Psoas muscle (tissue), 8 donors: ENCODE results near the gene LYPLA2. TPM values are rescaled to one million over a fixed set of nuclear protein-coding genes. Genes with fewer than 3 reads are reported as not detected.

Experiments
- ATAC-seq, 4 donors: fragments of 200-7000 bp; cut with Tn5 transposase; one replicate each; pipeline ENCODE4 v1.9.1; 2020; ENCODE audit warnings: moderate library complexity in 3 of 4, mild to moderate bottlenecking in 2 of 4
- DNase-seq, 2 donors: peaks; one replicate each; pipeline ENCODE4 v3.0.0-alpha.2; 2020
- H3K27ac ChIP-seq: fragments of 200-600 bp; one replicate; pipeline ENCODE4 v1.8.0; 2022
- H3K27me3 ChIP-seq, 3 donors: fragments of 200-600 bp in 1 of 3; one replicate each; pipeline versions ENCODE4 v1.6.1 to v1.8.0; 2013 to 2022; ENCODE audit warnings: low read length in 2 of 3, mild to moderate bottlenecking in 2 of 3, moderate library complexity in 1 of 3; ENCODE audit not compliant: insufficient read depth in 3 of 3
- H3K36me3 ChIP-seq, 2 donors: fragments of 200-600 bp in 1 of 2; one replicate each; pipeline versions ENCODE4 v1.6.1 to v1.8.0; 2013 to 2022; ENCODE audit warnings: low read depth in 1 of 2, mild to moderate bottlenecking in 1 of 2, moderate library complexity in 1 of 2; ENCODE audit not compliant: insufficient read depth in 1 of 2
- H3K4me1 ChIP-seq: fragments of 200-600 bp; one replicate; pipeline ENCODE4 v1.8.0; 2022
- H3K4me3 ChIP-seq: fragments of 200-600 bp; one replicate; pipeline ENCODE4 v1.8.0; 2022; ENCODE audit warnings: mild to moderate bottlenecking
- H3K9me3 ChIP-seq: fragments of 200-600 bp; one replicate; pipeline ENCODE4 v1.8.0; 2022
- CTCF ChIP-seq: fragments of 200-600 bp; IDR thresholded peaks from one replicate; pipeline ENCODE4 v1.8.0; 2022; ENCODE audit warnings: antibody characterized with exemption
- WGBS, 3 donors: extraction: QIAGEN DNeasy Blood & Tissue Kit; methylation state at CpG; one replicate each; pipeline versions ENCODE4 v1.1.6 to v1.1.7; 2013; 5-methylcytosine and 5-hydroxymethylcytosine counted together
- intact Hi-C, 2 donors: fragments of 100-400 bp; cut with DNase I; formaldehyde crosslinking; loops; one replicate each; pipeline versions ENCODE4 v1.11.0 to v1.14.2; 2022
- polyA plus RNA-seq, 3 donors: library from polyadenylated mRNA; stranded (reverse); fragments of 200-250 nt; gene quantifications; one replicate each; pipeline ENCODE4 v1.2.3, GENCODE V29; 2013
- total RNA-seq, 4 donors: library from RNA; stranded (reverse); fragmentation: NEBNext Ultra II Directional in 2 of 4; extraction: Animal tissue kit (Norgen Biotek cat#: 25700) in 2 of 4; gene quantifications; one replicate each; pipeline versions ENCODE4 v1.2.1 to v1.2.4, GENCODE V29; 2021 to 2023
- donor health status: healthy with polysubstance abuse.
- donor health status: DM: no; HTN: no; CAD: no; lungs with moderate emphysema.
- donor health status: Bipolar disorder and iron deficiency.
- donor health status: healthy.
- donor health status: DM: yes; HTN: yes; CAD: no.
- donor health status: DM: no; HTN: no; CAD: no.
- donor health status: DM: no; HTN: no; CAD: no.
- donor health status: DM: yes; HTN: yes; CAD: no.

The LYPLA2 gene
- total and polyA plus RNA-seq, 7 donors = 24.0 to 97.6 (median 35.2) TPM

DNA sequence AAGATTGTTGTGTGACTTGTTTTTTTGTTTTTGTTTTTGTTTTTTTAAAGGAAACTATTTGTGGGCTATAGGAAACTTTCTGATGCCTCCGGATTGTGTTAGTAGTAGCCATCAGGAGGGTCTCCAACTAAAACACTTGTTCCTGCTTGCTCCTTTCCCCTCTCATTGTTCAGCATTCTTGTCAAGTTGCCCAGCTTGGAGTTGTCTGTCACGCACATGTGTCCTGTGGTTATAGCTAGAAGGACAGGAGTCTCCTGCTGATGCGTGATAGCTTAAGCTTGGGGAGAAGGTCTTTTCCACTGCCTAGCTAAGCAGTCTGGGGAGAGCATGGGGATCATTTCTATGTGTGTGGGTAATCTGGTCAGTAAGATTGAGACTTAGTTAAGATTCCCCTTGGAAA is 3.2 kb upstream of the LYPLA2 start:
- peaks cover 9 to 59% of the 10 kb centered on the region in 2 donors for H3K36me3 ChIP-seq
- peak overlapping the region; percentile 19 for H3K27ac ChIP-seq
- H3K27me3 ChIP-seq = no peaks in the 10 kb centered on the region
- DNase-seq (no peak), ATAC-seq (no peak)
- no peaks in the 10 kb centered on the region for H3K9me3 ChIP-seq
- peaks cover 16% of the 10 kb centered on the region for H3K4me1 ChIP-seq
- no peak for TF ChIP-seq CTCF
- 47 to 67% (median 63%) methylated on average over 3 of the region's 3 CpGs for WGBS, 3 donors
- intact Hi-C loops = no loop called here
- no peak overlapping the region for H3K4me3 ChIP-seq

DNA sequence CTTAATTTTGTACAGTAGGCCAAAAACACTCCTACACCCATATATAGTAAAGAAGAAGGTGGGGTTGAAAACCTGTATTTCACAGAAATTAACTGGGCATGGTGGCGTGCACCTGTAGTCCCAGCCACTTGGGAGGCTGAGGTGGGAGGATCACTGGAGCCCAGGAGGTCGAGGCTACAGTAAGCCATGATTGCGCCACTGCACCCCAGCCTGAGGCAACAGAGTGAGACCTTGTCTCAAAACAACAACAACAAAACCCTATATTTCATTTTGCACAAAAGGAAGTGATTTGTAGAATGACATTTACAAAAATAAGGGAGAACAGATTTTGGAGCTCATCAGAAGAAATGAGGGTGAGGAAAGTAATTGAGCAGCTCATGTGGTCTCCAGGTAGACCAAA is 2.2 kb upstream of the LYPLA2 start:
- no peaks in the 10 kb centered on the region for H3K9me3 ChIP-seq
- H3K27me3 ChIP-seq = no peaks in the 10 kb centered on the region
- no peak overlapping the region for H3K27ac ChIP-seq
- 88 to 97% (median 97%) methylated on average over 3 of the region's 3 CpGs for WGBS, 3 donors
- ATAC-seq = no peak
- H3K4me1 ChIP-seq = peaks cover 21% of the 10 kb centered on the region
- H3K4me3 ChIP-seq = no peak overlapping the region
- DNase-seq = no peak
- intact Hi-C loops = no loop called here
- no peak for TF ChIP-seq CTCF
- peaks cover 9 to 49% of the 10 kb centered on the region in 2 donors for H3K36me3 ChIP-seq

- H3K36me3 ChIP-seq = peaks cover 0 to 40% of the 10 kb centered on the region in 2 donors
- DNase-seq (peak in 1 of 2 donors; percentile 56), ATAC-seq (peak in 3 of 4 donors; percentile 7 to 31 (median 15))
- peak overlapping the region; percentile 71 for H3K27ac ChIP-seq
- peaks cover 21% of the 10 kb centered on the region for H3K4me1 ChIP-seq
- H3K9me3 ChIP-seq = no peaks in the 10 kb centered on the region
- intact Hi-C loops = no loop called here
- peak overlapping the region; percentile 89 for H3K4me3 ChIP-seq
- 1 to 2% (median 2%) methylated on average over 14 to 15 of the region's 15 CpGs for WGBS, 3 donors
- no peaks in the 10 kb centered on the region for H3K27me3 ChIP-seq
- TF ChIP-seq CTCF = no peak
These were observed 637 bp downstream of the LYPLA2 start for GRCh38 chr1:23791516-23792047.

DNA sequence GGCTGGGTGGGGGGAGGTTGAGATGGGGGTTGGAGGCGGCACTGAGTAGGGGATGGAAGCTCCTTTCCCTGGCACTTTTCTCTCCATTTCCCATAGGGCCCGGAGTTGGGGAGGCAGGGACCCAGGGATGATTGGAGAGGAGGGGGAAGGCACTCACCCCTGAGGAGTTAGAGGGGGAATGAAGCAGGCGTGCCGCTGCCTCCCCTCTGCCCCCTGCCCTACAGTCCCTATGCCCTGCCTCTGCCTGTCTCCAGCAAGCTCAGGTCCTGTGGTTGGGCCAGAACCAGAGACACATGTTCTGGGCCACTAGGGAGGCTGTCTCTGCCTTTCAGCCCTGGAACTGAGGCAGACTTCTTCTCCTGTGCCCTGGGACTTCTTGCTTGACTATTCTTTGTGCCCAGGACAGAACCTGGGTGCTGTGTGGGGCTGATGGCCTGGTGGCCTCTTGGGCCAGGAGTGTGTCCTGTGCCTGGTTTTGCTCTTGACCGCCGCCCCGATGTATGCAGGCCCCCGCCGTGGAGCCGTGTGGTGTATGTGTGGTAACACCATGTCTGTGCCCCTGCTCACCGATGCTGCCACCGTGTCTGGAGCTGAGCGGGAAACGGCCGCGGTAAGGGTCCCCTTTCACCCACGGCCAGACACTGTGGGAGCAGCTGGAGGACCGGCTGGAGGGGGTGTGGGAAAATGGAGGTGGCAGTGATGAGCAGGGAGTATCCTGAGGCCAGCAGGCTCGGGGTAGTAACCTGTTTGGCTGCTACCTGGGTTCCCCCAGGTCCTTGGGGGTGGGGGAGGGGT is 1.4 kb downstream of the LYPLA2 start:
- intact Hi-C loops = no loop called here
- no peak for TF ChIP-seq CTCF
- Histone ChIP-seq H3K27ac (peak overlapping the region; percentile 71), H3K27me3 (no peaks in the 10 kb centered on the region), H3K36me3 (peaks cover 0 to 34% of the 10 kb centered on the region in 2 donors), H3K4me3 (peak overlapping the region; percentile 89), H3K9me3 (no peaks in the 10 kb centered on the region), H3K4me1 (peaks cover 21% of the 10 kb centered on the region)
- ATAC-seq (no peak), DNase-seq (peak in 1 of 2 donors; percentile 58)
- WGBS, 3 donors = 56 to 68% (median 60%) methylated on average over 16 to 19 of the region's 19 CpGs
